Keratinocyte (primary cell): ENCODE measurements around the gene OPTN. TPM values are rescaled to one million over a fixed set of nuclear protein-coding genes. Genes with fewer than 3 reads are reported as not detected.

ENCODE experiments used
- DNase-seq: peaks from one replicate; pipeline ENCODE4 v3.0.0-alpha.2; 2011; ENCODE audit warnings: low read depth, missing footprints, low spot score
- FAIRE-seq: peaks from 2 replicates; lab custom pipeline; 2011; peaks lifted over from hg19 to GRCh38; lab: Jason Lieb, UNC
- H2AFZ ChIP-seq: 2 replicates; pipeline ENCODE4 v1.6.0; 2012; ENCODE audit warnings: low read length, control low read depth, inconsistent platforms; ENCODE audit not compliant: control insufficient read depth
- H3K27ac ChIP-seq: 2 replicates; pipeline ENCODE4 v1.5.1; 2011; ENCODE audit warnings: low read length; ENCODE audit not compliant: control insufficient read depth, insufficient read depth
- H3K27me3 ChIP-seq: 3 replicates; pipeline ENCODE4 v1.6.0; 2011; ENCODE audit warnings: low read length; ENCODE audit not compliant: control insufficient read depth, insufficient read depth; ENCODE audit errors: extremely low read depth
- H3K36me3 ChIP-seq, 2 experiments: 2 replicates in 1 of 2; 3 replicates in 1 of 2; pipeline ENCODE4 v1.5.1; 2011; ENCODE audit warnings: low read length in 2 of 2, mild to moderate bottlenecking in 1 of 2; ENCODE audit not compliant: control insufficient read depth in 2 of 2, insufficient read depth in 2 of 2; ENCODE audit errors: extremely low read depth in 1 of 2
- H3K4me1 ChIP-seq: 3 replicates; pipeline ENCODE4 v1.5.1; 2011; ENCODE audit warnings: low read length; ENCODE audit not compliant: control insufficient read depth, insufficient read depth; ENCODE audit errors: extremely low read depth
- H3K4me2 ChIP-seq: 3 replicates; pipeline ENCODE4 v1.6.0; 2011; ENCODE audit warnings: low read depth, low read length; ENCODE audit not compliant: control insufficient read depth, insufficient read depth; ENCODE audit errors: extremely low read depth
- H3K4me3 ChIP-seq, 3 experiments: fragments of 200-600 bp in 1 of 3; sonication (generic) in 1 of 3; 2 replicates in 2 of 3; 3 replicates in 1 of 3; pipeline ENCODE4 v1.5.1; 2011 to 2016; ENCODE audit warnings: low read length in 3 of 3, mild to moderate bottlenecking in 3 of 3, control low read depth in 2 of 3, inconsistent platforms in 1 of 3, low read depth in 1 of 3, mixed read lengths in 1 of 3, mixed run types in 1 of 3, moderate library complexity in 1 of 3; ENCODE audit not compliant: control insufficient read depth in 2 of 3, insufficient read depth in 2 of 3; ENCODE audit errors: extremely low read depth in 1 of 3
- H3K79me2 ChIP-seq: 2 replicates; pipeline ENCODE4 v1.6.0; 2012; ENCODE audit warnings: low read length; ENCODE audit not compliant: control insufficient read depth, insufficient read depth
- H3K9ac ChIP-seq: 3 replicates; pipeline ENCODE4 v1.6.0; 2011; ENCODE audit warnings: low read length; ENCODE audit not compliant: control insufficient read depth, insufficient read depth; ENCODE audit errors: extremely low read depth
- H3K9me1 ChIP-seq: 3 replicates; pipeline ENCODE4 v1.6.0; 2011; ENCODE audit warnings: low read length; ENCODE audit not compliant: control insufficient read depth, insufficient read depth; ENCODE audit errors: extremely low read depth
- H3K9me3 ChIP-seq: 2 replicates; pipeline ENCODE4 v1.5.1; 2012; ENCODE audit warnings: low read depth, low read length; ENCODE audit not compliant: control insufficient read depth
- H4K20me1 ChIP-seq: 3 replicates; pipeline ENCODE4 v1.6.0; 2011; ENCODE audit warnings: low read length; ENCODE audit not compliant: control insufficient read depth, insufficient read depth; ENCODE audit errors: extremely low read depth
- EZH2 ChIP-seq: IDR thresholded peaks from one replicate; pipeline ENCODE4 v1.6.1; 2012; ENCODE audit warnings: inconsistent platforms, mild to moderate bottlenecking, low read length, moderate library complexity
- dilution Hi-C: fragments of 300-500 bp; cut with MboI; formaldehyde crosslinking; loops from one replicate; pipeline ENCODE4 v1.7.0; 2020; ENCODE audit warnings: low sequenced_read_pairs; ENCODE audit not compliant: extremely low pct_ligation_motif_present
- polyA plus RNA-seq, 5 experiments: library from polyadenylated mRNA; depleted of rRNA in 3 of 5; stranded (reverse) in 3 of 5; stranded (forward) in 1 of 5; unstranded in 1 of 5; fragments of >200 nt; gene quantifications; 1 replicate in 1 of 5; 2 replicates in 3 of 5; 3 replicates in 1 of 5; pipeline versions ENCODE4 v1.2.1 to v1.2.3, GENCODE V29; 2011 to 2012; ENCODE audit warnings: missing spikeins in 2 of 5, low read depth in 1 of 5, low replicate concordance in 1 of 5
- TF ChIP-seq, protein P1 (sequence below), 3 experiments: IDR thresholded peaks in 1 of 3; conservative IDR thresholded peaks in 1 of 3; optimal IDR thresholded peaks in 1 of 3; 2 replicates in 2 of 3; 3 replicates in 1 of 3; pipeline versions ENCODE3 to v1.5.1; 2011; ENCODE audit warnings: low read length in 3 of 3, mild to moderate bottlenecking in 3 of 3, moderate library complexity in 2 of 3, control low read depth in 1 of 3, inconsistent platforms in 1 of 3; ENCODE audit not compliant: insufficient read depth in 2 of 3; ENCODE audit errors: extremely low read depth in 1 of 3

Gene OPTN
- polyA plus RNA-seq, 1 donor (not counting 4 experiments of a cell fraction or from before 2014, with no cell fraction given) = 71.9 TPM

DNA sequence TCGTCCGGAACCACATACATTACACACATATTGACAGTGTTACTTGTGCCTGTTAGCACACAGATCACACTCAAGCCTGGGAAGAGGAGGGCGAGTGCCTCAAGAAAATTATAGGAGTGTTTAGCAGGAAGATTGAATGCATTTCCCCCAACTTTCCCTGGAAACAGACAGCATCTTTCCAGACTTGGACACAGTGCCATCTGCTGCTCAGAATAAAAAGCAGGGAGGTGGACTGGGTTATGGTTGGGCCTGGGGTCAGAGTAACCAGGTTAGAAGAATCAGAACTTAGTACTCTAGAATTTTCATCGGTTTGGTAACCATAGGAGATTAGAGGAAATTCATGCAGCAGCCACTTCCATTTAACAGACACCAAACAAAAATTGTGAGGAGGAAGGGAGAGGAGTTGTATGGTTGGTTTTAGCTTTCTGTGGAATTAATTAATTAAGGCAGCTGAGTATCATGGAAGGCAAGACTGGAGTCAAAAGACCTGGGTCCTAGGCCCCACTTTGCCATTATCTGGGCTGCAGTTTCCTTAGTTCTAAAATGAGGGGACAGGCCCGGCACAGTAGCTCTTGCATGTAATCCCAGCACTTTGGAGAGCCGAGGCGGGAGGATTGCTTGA is 43.4 kb upstream of the OPTN start:
- Histone ChIP-seq H3K27ac (no peak overlapping the region), H4K20me1 (no peaks in the 10 kb centered on the region), H3K36me3 (no peaks in the 10 kb centered on the region), H3K4me3 (no peak overlapping the region), H3K4me1 (no peaks in the 10 kb centered on the region), H3K9me3 (no peaks in the 10 kb centered on the region), H3K4me2 (no peak overlapping the region), H3K9ac (no peak overlapping the region), H3K79me2 (no peaks in the 10 kb centered on the region), H2AFZ (no peak overlapping the region), H3K27me3 (no peaks in the 10 kb centered on the region), H3K9me1 (no peaks in the 10 kb centered on the region)
- dilution Hi-C loops = no loop called here
- FAIRE-seq (peak; percentile 44), DNase-seq (no peak)
- TF ChIP-seq EZH2 = no peak
- TF ChIP-seq, protein P1, sequence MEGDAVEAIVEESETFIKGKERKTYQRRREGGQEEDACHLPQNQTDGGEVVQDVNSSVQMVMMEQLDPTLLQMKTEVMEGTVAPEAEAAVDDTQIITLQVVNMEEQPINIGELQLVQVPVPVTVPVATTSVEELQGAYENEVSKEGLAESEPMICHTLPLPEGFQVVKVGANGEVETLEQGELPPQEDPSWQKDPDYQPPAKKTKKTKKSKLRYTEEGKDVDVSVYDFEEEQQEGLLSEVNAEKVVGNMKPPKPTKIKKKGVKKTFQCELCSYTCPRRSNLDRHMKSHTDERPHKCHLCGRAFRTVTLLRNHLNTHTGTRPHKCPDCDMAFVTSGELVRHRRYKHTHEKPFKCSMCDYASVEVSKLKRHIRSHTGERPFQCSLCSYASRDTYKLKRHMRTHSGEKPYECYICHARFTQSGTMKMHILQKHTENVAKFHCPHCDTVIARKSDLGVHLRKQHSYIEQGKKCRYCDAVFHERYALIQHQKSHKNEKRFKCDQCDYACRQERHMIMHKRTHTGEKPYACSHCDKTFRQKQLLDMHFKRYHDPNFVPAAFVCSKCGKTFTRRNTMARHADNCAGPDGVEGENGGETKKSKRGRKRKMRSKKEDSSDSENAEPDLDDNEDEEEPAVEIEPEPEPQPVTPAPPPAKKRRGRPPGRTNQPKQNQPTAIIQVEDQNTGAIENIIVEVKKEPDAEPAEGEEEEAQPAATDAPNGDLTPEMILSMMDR (optimal IDR thresholded peaks at IDR 0.05 in 1 of 3, IDR thresholded peaks at IDR 0.05 in 1 of 3, conservative IDR thresholded peaks at IDR 0.05 in 1 of 3; ENCODE audit: extremely low read depth in 1 of 3, insufficient read depth in 2 of 3, low read length in 3 of 3) = peak; percentile 42 to 71 (median 61)

DNA sequence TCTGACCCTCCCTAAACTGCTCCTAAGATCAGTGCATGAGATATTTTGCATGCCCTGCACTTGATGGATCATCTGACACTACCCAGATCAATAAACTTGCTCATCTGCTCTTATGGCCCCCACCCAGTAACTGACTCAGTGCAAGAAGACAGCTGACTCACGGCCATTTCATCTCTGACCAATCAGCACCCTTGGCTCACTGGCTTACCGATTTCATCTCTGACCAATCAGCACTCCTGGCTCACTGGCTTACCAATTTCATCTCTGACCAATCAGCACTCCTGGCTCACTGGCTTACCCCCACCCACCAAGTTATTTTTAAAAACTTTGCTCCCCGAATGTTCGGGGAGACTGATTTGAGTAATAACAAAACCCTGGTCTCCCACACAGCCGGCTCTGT is 37.2 kb upstream of the OPTN start:
- dilution Hi-C loops = no loop called here
- no peak overlapping the region for H3K4me3 ChIP-seq
- H3K9ac ChIP-seq = no peak overlapping the region
- H2AFZ ChIP-seq = no peak overlapping the region
- TF ChIP-seq, protein P1 (optimal IDR thresholded peaks at IDR 0.05 in 1 of 3, IDR thresholded peaks at IDR 0.05 in 1 of 3, conservative IDR thresholded peaks at IDR 0.05 in 1 of 3; ENCODE audit: extremely low read depth in 1 of 3, insufficient read depth in 2 of 3, low read length in 3 of 3) = no peak
- TF ChIP-seq EZH2 = no peak
- no peak overlapping the region for H3K27ac ChIP-seq
- no peaks in the 10 kb centered on the region for H4K20me1 ChIP-seq
- DNase-seq = no peak
- no peaks in the 10 kb centered on the region for H3K27me3 ChIP-seq
- H3K79me2 ChIP-seq = no peaks in the 10 kb centered on the region
- H3K4me1 ChIP-seq = no peaks in the 10 kb centered on the region
- no peak overlapping the region for H3K4me2 ChIP-seq
- no peaks in the 10 kb centered on the region for H3K9me1 ChIP-seq
- H3K36me3 ChIP-seq = no peaks in the 10 kb centered on the region
- H3K9me3 ChIP-seq = no peaks in the 10 kb centered on the region
- no peak for FAIRE-seq
